GM10266 (cell line): ENCODE measurements around the gene PTPRE.
A peak's percentile ranks its signal among the peaks of the same experiment; 100 is the strongest.
"Not testable (repeated sequence)": the region's sequence is repeated elsewhere in the genome, so short reads cannot be mapped to it uniquely, and the experiment has no call there.

ENCODE experiments used
- DNase-seq: peaks from one replicate; pipeline ENCODE4 v3.0.0; 2012; ENCODE audit errors: extremely low spot score
- CTCF ChIP-seq: IDR thresholded peaks from 2 replicates; pipeline ENCODE4 v1.5.1; 2012; ENCODE audit warnings: mild to moderate bottlenecking, low read depth; ENCODE audit not compliant: control insufficient read depth, insufficient read depth; ENCODE audit errors: missing control alignments

The PTPRE gene

GRCh38 chr10:128086003-128086863, 179.3 kb downstream of the PTPRE start:
- DNase-seq, result no peak
- no peak for TF ChIP-seq CTCF

GRCh38 chr10:128087146-128087883, 180.4 kb downstream of the PTPRE start:
- no peak for TF ChIP-seq CTCF
- no peak for DNase-seq

GRCh38 chr10:128087884-128088709, 181.2 kb downstream of the PTPRE start:
- no peak for TF ChIP-seq CTCF
- DNase-seq, result no peak

GRCh38 chr10:128091636-128092210, 184.8 kb downstream of the PTPRE start:
- DNase-seq, result no peak
- TF ChIP-seq CTCF, result no peak

GRCh38 chr10:128092454-128092853, 185.6 kb downstream of the PTPRE start:
- DNase-seq, result no peak
- no peak for TF ChIP-seq CTCF

GRCh38 chr10:128094596-128094995, 187.7 kb downstream of the PTPRE start:
- not testable (repeated sequence) for DNase-seq

- peak; percentile 27 for DNase-seq
- TF ChIP-seq CTCF, result no peak
These were observed 188.3 kb downstream of the PTPRE start for GRCh38 chr10:128095027-128095752.
